Glutamatergic neuron (in vitro differentiated cells): ENCODE results near the gene LATS2. TPM values are rescaled to one million over a fixed set of nuclear protein-coding genes. Genes with fewer than 3 reads are reported as not detected.

ENCODE experiments used
- DNase-seq: peaks from one replicate; pipeline ENCODE4 v3.0.0; 2022
- H3K27ac Mint-ChIP-seq: one replicate; pipeline ENCODE4 v1.8.0; 2020; ENCODE audit warnings: mild to moderate bottlenecking, mixed read lengths, inconsistent platforms; ENCODE audit not compliant: unreplicated experiment
- H3K27me3 Mint-ChIP-seq: one replicate; pipeline ENCODE4 v1.8.0; 2020; ENCODE audit warnings: mild to moderate bottlenecking, moderate library complexity, mixed read lengths, inconsistent platforms; ENCODE audit not compliant: unreplicated experiment
- H3K36me3 Mint-ChIP-seq: one replicate; pipeline ENCODE4 v1.8.0; 2020; ENCODE audit warnings: mild to moderate bottlenecking, mixed read lengths, inconsistent platforms; ENCODE audit not compliant: unreplicated experiment
- H3K4me1 Mint-ChIP-seq: one replicate; pipeline ENCODE4 v1.8.0; 2020; ENCODE audit warnings: mild to moderate bottlenecking, low read depth, mixed read lengths, inconsistent platforms; ENCODE audit not compliant: unreplicated experiment
- H3K4me3 Mint-ChIP-seq: one replicate; pipeline ENCODE4 v1.8.0; 2020; ENCODE audit warnings: mild to moderate bottlenecking, mixed read lengths, inconsistent platforms; ENCODE audit not compliant: unreplicated experiment
- H3K9me3 Mint-ChIP-seq: one replicate; pipeline ENCODE4 v1.8.0; 2020; ENCODE audit warnings: mild to moderate bottlenecking, moderate library complexity, mixed read lengths, inconsistent platforms; ENCODE audit not compliant: unreplicated experiment
- CTCF ChIP-seq: fragments of 200-600 bp; sonication (generic); IDR thresholded peaks from one replicate; pipeline ENCODE4 v1.5.0; 2021; ENCODE audit not compliant: partially characterized antibody, unreplicated experiment
- total RNA-seq: library from RNA; stranded (reverse); fragmentation: NEBNext Ultra II Directional; extraction: Animal tissue kit (Norgen Biotek cat#: 25700); gene quantifications from one replicate; pipeline ENCODE4 v1.2.1, GENCODE V29; 2021; ENCODE audit not compliant: unreplicated experiment

LATS2 gene
- total RNA-seq, 1 donor from 2014 or later: 2.2 TPM

GRCh38 chr13:20984879-20985278, 76.5 kb downstream of the LATS2 start:
- H3K9me3 Mint-ChIP-seq: no peaks in the 10 kb centered on the region
- H3K4me3 Mint-ChIP-seq: no peak overlapping the region
- H3K4me1 Mint-ChIP-seq: no peaks in the 10 kb centered on the region
- DNase-seq: no peak
- peaks cover 5% of the 10 kb centered on the region for H3K27me3 Mint-ChIP-seq
- no peak overlapping the region for H3K27ac Mint-ChIP-seq
- no peaks in the 10 kb centered on the region for H3K36me3 Mint-ChIP-seq
- TF ChIP-seq CTCF: no peak

- H3K9me3 Mint-ChIP-seq: no peaks in the 10 kb centered on the region
- peaks cover 3% of the 10 kb centered on the region for H3K27me3 Mint-ChIP-seq
- no peak for DNase-seq
- no peaks in the 10 kb centered on the region for H3K36me3 Mint-ChIP-seq
- no peak for TF ChIP-seq CTCF
- H3K27ac Mint-ChIP-seq: no peak overlapping the region
- H3K4me1 Mint-ChIP-seq: no peaks in the 10 kb centered on the region
- no peak overlapping the region for H3K4me3 Mint-ChIP-seq
These were observed 78.0 kb downstream of the LATS2 start for GRCh38 chr13:20983386-20983785.

GRCh38 chr13:20981370-20982095, 79.9 kb downstream of the LATS2 start:
- no peaks in the 10 kb centered on the region for H3K9me3 Mint-ChIP-seq
- H3K4me3 Mint-ChIP-seq: no peak overlapping the region
- no peak overlapping the region for H3K27ac Mint-ChIP-seq

GRCh38 chr13:20980899-20981298, 80.5 kb downstream of the LATS2 start:
- Mint-ChIP-seq H3K4me3 (no peak overlapping the region), H3K36me3 (peaks cover 3% of the 10 kb centered on the region), H3K27me3 (peaks cover 6% of the 10 kb centered on the region), H3K9me3 (peaks cover 1% of the 10 kb centered on the region), H3K27ac (no peak overlapping the region), H3K4me1 (no peaks in the 10 kb centered on the region)
- DNase-seq: no peak
- TF ChIP-seq CTCF: no peak

More at GRCh38 chr13:20981370-20982095, 79.9 kb downstream of the LATS2 start:
- H3K4me1 Mint-ChIP-seq: no peaks in the 10 kb centered on the region
- no peak for TF ChIP-seq CTCF
- H3K36me3 Mint-ChIP-seq: no peaks in the 10 kb centered on the region
- H3K27me3 Mint-ChIP-seq: peaks cover 3% of the 10 kb centered on the region
- DNase-seq: no peak

- Mint-ChIP-seq H3K27ac (no peak overlapping the region), H3K9me3 (peaks cover 2% of the 10 kb centered on the region), H3K27me3 (peaks cover 6% of the 10 kb centered on the region), H3K4me1 (no peaks in the 10 kb centered on the region), H3K4me3 (no peak overlapping the region), H3K36me3 (peaks cover 5% of the 10 kb centered on the region)
- DNase-seq: no peak
- no peak for TF ChIP-seq CTCF
These were observed 81.0 kb downstream of the LATS2 start for GRCh38 chr13:20980430-20980829.
